D721Med (cell line): ENCODE data around the gene CINP.

ENCODE experiments used
- DNase-seq: peaks from one replicate; pipeline ENCODE4 v3.0.0; 2011; ENCODE audit warnings: low spot score; ENCODE audit not compliant: insufficient read length
- FAIRE-seq: peaks from 2 replicates; lab custom pipeline; 2011; peaks lifted over from hg19 to GRCh38; lab: Jason Lieb, UNC
- CTCF ChIP-seq: IDR thresholded peaks from 2 replicates; pipeline ENCODE4 v1.5.1; 2012; ENCODE audit warnings: mild to moderate bottlenecking, control low read depth; ENCODE audit not compliant: insufficient read depth; ENCODE audit errors: missing control alignments

CINP gene

GRCh38 chr14:102362545-102363181 is at the start of gene CINP, which contains the start of gene TECPR2:
TSS of gene CINP (minus strand) at chr14:102362890. CDS start at chr14:102362851, 39 bp downstream.
TSS of gene TECPR2 (plus strand) at chr14:102362941. CDS start at chr14:102376722, 13,781 bp downstream.
- peak; percentile 78 for DNase-seq
- no peak for FAIRE-seq
- no peak for TF ChIP-seq CTCF

- FAIRE-seq (no peak), DNase-seq (no peak)
- TF ChIP-seq CTCF, result no peak
Measured at GRCh38 chr14:102408724-102409123, 46.0 kb upstream of the CINP start.

- no peak for TF ChIP-seq CTCF
- DNase-seq, result no peak
- no peak for FAIRE-seq
Measured at GRCh38 chr14:102407258-102407657, 44.6 kb upstream of the CINP start.

GRCh38 chr14:102403028-102403427 is 40.3 kb upstream of the CINP start:
- TF ChIP-seq CTCF, result no peak
- no peak for DNase-seq
- FAIRE-seq, result no peak

GRCh38 chr14:102396521-102396920 is 33.8 kb upstream of the CINP start:
- FAIRE-seq, result no peak
- DNase-seq, result no peak
- no peak for TF ChIP-seq CTCF

GRCh38 chr14:102394717-102395375 is 32.2 kb upstream of the CINP start:
- no peak for DNase-seq

More at GRCh38 chr14:102394717-102395375, 32.2 kb upstream of the CINP start:
- FAIRE-seq, result no peak
- no peak for TF ChIP-seq CTCF
